ENCODE measurements around the gene PIK3R1.
"Not testable (repeated sequence)": the region's sequence is repeated elsewhere in the genome, so short reads cannot be mapped to it uniquely, and the experiment has no call there.

PIK3R1 gene

GRCh38 chr5:68225911-68226545, 10.5 kb downstream of the PIK3R1 start:
- in situ Hi-C loops (cut with MboI; ENCODE audit: low sequenced_read_pairs): no loop called here

GRCh38 chr5:68226546-68227073, 11.1 kb downstream of the PIK3R1 start:
- in situ Hi-C loops (cut with MboI; ENCODE audit: low sequenced_read_pairs): no loop called here

- in situ Hi-C loops (cut with MboI; ENCODE audit: low sequenced_read_pairs): no loop called here
These were observed 12.1 kb downstream of the PIK3R1 start for GRCh38 chr5:68227532-68228160.

GRCh38 chr5:68229416-68229815, 13.9 kb downstream of the PIK3R1 start:
- in situ Hi-C loops (cut with MboI; ENCODE audit: low sequenced_read_pairs): no loop called here

- in situ Hi-C loops (cut with MboI; ENCODE audit: low sequenced_read_pairs): no loop called here
These were observed 14.7 kb downstream of the PIK3R1 start for GRCh38 chr5:68230285-68230684.

GRCh38 chr5:68231414-68232076, 16.0 kb downstream of the PIK3R1 start:
- in situ Hi-C loops (cut with MboI; ENCODE audit: low sequenced_read_pairs): no loop called here

- in situ Hi-C loops (cut with MboI; ENCODE audit: low sequenced_read_pairs): no loop called here
These were observed 16.7 kb downstream of the PIK3R1 start for GRCh38 chr5:68232277-68232676.

- in situ Hi-C loops (cut with MboI; ENCODE audit: low sequenced_read_pairs): no loop called here
These were observed 17.5 kb downstream of the PIK3R1 start for GRCh38 chr5:68233075-68233474.

- in situ Hi-C loops (cut with MboI; ENCODE audit: low sequenced_read_pairs): not testable (repeated sequence)
These were observed 19.7 kb downstream of the PIK3R1 start for GRCh38 chr5:68235229-68235628.

GRCh38 chr5:68237715-68238114, 22.2 kb downstream of the PIK3R1 start:
- in situ Hi-C loops (cut with MboI; ENCODE audit: low sequenced_read_pairs): no loop called here

- in situ Hi-C loops (cut with MboI; ENCODE audit: low sequenced_read_pairs): no loop called here
These were observed 23.9 kb downstream of the PIK3R1 start for GRCh38 chr5:68239487-68239886.

- in situ Hi-C loops (cut with MboI; ENCODE audit: low sequenced_read_pairs): no loop called here
These were observed 24.6 kb downstream of the PIK3R1 start for GRCh38 chr5:68240202-68240601.

GRCh38 chr5:68240771-68241170, 25.2 kb downstream of the PIK3R1 start:
- in situ Hi-C loops (cut with MboI; ENCODE audit: low sequenced_read_pairs): no loop called here

- in situ Hi-C loops (cut with MboI; ENCODE audit: low sequenced_read_pairs): no loop called here
These were observed 27.2 kb downstream of the PIK3R1 start for GRCh38 chr5:68242743-68243142.

- in situ Hi-C loops (cut with MboI; ENCODE audit: low sequenced_read_pairs): no loop called here
These were observed 27.7 kb downstream of the PIK3R1 start for GRCh38 chr5:68243251-68243650.

- in situ Hi-C loops (cut with MboI; ENCODE audit: low sequenced_read_pairs): no loop called here
These were observed 28.1 kb downstream of the PIK3R1 start for GRCh38 chr5:68243681-68244080.

GRCh38 chr5:68245319-68245718, 29.8 kb downstream of the PIK3R1 start:
- in situ Hi-C loops (cut with MboI; ENCODE audit: low sequenced_read_pairs): no loop called here

GRCh38 chr5:68246802-68247201, 31.2 kb downstream of the PIK3R1 start:
- in situ Hi-C loops (cut with MboI; ENCODE audit: low sequenced_read_pairs): no loop called here

GRCh38 chr5:68247627-68248026, 32.1 kb downstream of the PIK3R1 start:
- in situ Hi-C loops (cut with MboI; ENCODE audit: low sequenced_read_pairs): no loop called here

- in situ Hi-C loops (cut with MboI; ENCODE audit: low sequenced_read_pairs): no loop called here
These were observed 33.3 kb downstream of the PIK3R1 start for GRCh38 chr5:68248896-68249295.

- in situ Hi-C loops (cut with MboI; ENCODE audit: low sequenced_read_pairs): no loop called here
These were observed 34.0 kb downstream of the PIK3R1 start for GRCh38 chr5:68249520-68249919.

All from HL-60/S4 treated with retinoic acid at 250 ng/mL for 4 days and 3 days (cell line).